PC-9 (cell line): ENCODE results near the gene ITGA8. TPM values are rescaled to one million over a fixed set of nuclear protein-coding genes. Genes with fewer than 3 reads are reported as not detected.

Experiments
- BruUV-seq: library from RNA; stranded (reverse); fragments of 400-500 nt; replicated peaks from 2 replicates; lab custom pipeline; 2021; lab: Mats Ljungman, UMichigan
- CTCF ChIA-PET: fragments of 300-600 bp; sonication (Branson Sonifier 250); formaldehyde crosslinking; loops from one replicate; lab custom pipeline; 2022; ENCODE audit warnings: antibody characterized with exemption; lab: Charles Lee
- POLR2A ChIA-PET: fragments of 300-600 bp; sonication (Branson Sonifier 250); formaldehyde crosslinking; loops from one replicate; lab custom pipeline; 2022; ENCODE audit warnings: antibody characterized with exemption; ENCODE audit not compliant: unreplicated experiment; lab: Charles Lee
- DNase-seq, 2 experiments: peaks; one replicate each; pipeline versions ENCODE4 v3.0.0 to v3.0.0-alpha.2; 2015 to 2022; ENCODE audit warnings: mixed read lengths in 1 of 2
- H2AFZ ChIP-seq: fragments of 200-600 bp; sonication (generic); 2 replicates; pipeline ENCODE4 v1.8.1; 2017; ENCODE audit warnings: antibody characterized with exemption
- H3F3A ChIP-seq: fragments of 200-600 bp; sonication (generic); 2 replicates; pipeline ENCODE4 v1.8.1; 2017; ENCODE audit warnings: antibody characterized with exemption, mild to moderate bottlenecking, low read depth; ENCODE audit not compliant: insufficient read depth
- H3K27ac ChIP-seq: fragments of 200-600 bp; sonication (generic); 2 replicates; pipeline ENCODE4 v1.6.1; 2016; ENCODE audit warnings: mixed run types
- H3K27me3 ChIP-seq: fragments of 200-600 bp; sonication (generic); 2 replicates; pipeline ENCODE4 v1.6.1; 2016; ENCODE audit warnings: low read depth, mixed run types; ENCODE audit not compliant: insufficient read depth
- H3K36me3 ChIP-seq: fragments of 200-600 bp; sonication (generic); 2 replicates; pipeline ENCODE4 v1.6.1; 2016; ENCODE audit warnings: low read depth, mixed run types
- H3K4me1 ChIP-seq: fragments of 200-600 bp; sonication (generic); replicated peaks from 2 replicates; pipeline ENCODE4 v1.6.1; 2016; ENCODE audit warnings: mixed run types; ENCODE audit not compliant: insufficient read depth
- H3K4me2 ChIP-seq: fragments of 200-600 bp; sonication (generic); 2 replicates; pipeline ENCODE4 v1.6.1; 2017; ENCODE audit warnings: mixed run types
- H3K4me3 ChIP-seq: fragments of 200-600 bp; sonication (generic); 2 replicates; pipeline ENCODE4 v1.6.1; 2016; ENCODE audit warnings: mixed run types
- H3K79me2 ChIP-seq: fragments of 200-600 bp; sonication (generic); 2 replicates; pipeline ENCODE4 v1.6.1; 2017; ENCODE audit warnings: low read depth, mixed run types
- H3K9me2 ChIP-seq: fragments of 200-600 bp; sonication (generic); 2 replicates; pipeline ENCODE4 v1.8.1; 2017; ENCODE audit warnings: mild to moderate bottlenecking; ENCODE audit not compliant: insufficient read depth
- H3K9me3 ChIP-seq: fragments of 200-600 bp; sonication (generic); 2 replicates; pipeline ENCODE4 v1.8.1; 2016; ENCODE audit warnings: low read depth; ENCODE audit not compliant: insufficient read depth
- H4K20me1 ChIP-seq: fragments of 200-600 bp; sonication (generic); 2 replicates; pipeline ENCODE4 v1.8.1; 2017; ENCODE audit not compliant: insufficient read depth
- EZH2 ChIP-seq: fragments of 200-600 bp; sonication (generic); IDR thresholded peaks from 2 replicates; pipeline ENCODE4 v1.8.0; 2017; ENCODE audit warnings: antibody characterized with exemption, low read depth
- intact Hi-C: fragments of 100-400 bp; cut with micrococcal nuclease; formaldehyde crosslinking; loops from one replicate; pipeline ENCODE4 v1.10.0; 2022; ENCODE audit not compliant: unreplicated experiment
- total RNA-seq: library from RNA; stranded (reverse); gene quantifications from 2 replicates; pipeline ENCODE4 v1.2.3, GENCODE V29; 2021
- TF ChIP-seq, protein P1 (sequence below): fragments of 200-600 bp; sonication (generic); conservative IDR thresholded peaks from 2 replicates; pipeline ENCODE4 v1.6.1; 2017; ENCODE audit warnings: mixed run types, antibody characterized with exemption, mild to moderate bottlenecking, moderate library complexity

ITGA8 gene
- total RNA-seq, 1 experiment from 2014 or later = not detected

DNA sequence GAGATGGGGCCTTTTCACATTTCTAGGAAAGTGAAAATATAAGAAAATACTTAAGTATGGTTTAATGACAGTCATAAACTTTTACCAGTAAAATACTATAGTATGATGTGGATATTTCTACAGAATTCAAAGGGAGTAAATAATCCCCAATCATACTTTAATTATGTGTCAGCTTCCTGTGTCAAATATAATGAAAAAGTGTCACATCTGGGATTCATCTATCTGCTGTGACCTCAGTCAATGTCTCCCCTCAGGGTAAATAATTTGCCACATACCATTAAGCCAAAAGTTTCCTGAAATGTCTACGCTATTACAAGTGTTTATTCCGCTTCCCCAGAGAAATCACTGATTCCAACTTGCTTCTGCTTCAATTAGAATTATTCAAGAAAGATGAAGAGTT lies 110.5 kb downstream of the ITGA8 start:
- Histone ChIP-seq H3K4me1 (no peaks in the 10 kb centered on the region), H3K9me2 (no peaks in the 10 kb centered on the region), H4K20me1 (no peaks in the 10 kb centered on the region), H3F3A (no peaks in the 10 kb centered on the region), H3K27ac (no peak overlapping the region), H2AFZ (no peak overlapping the region), H3K9me3 (no peaks in the 10 kb centered on the region), H3K36me3 (no peaks in the 10 kb centered on the region), H3K4me2 (no peak overlapping the region), H3K27me3 (peaks cover 37% of the 10 kb centered on the region), H3K79me2 (no peaks in the 10 kb centered on the region), H3K4me3 (no peak overlapping the region)
- no TSS peak for BruUV-seq
- intact Hi-C loops = no loop called here
- POLR2A ChIA-PET = no interaction called here
- CTCF ChIA-PET = no interaction called here
- TF ChIP-seq, protein P1, sequence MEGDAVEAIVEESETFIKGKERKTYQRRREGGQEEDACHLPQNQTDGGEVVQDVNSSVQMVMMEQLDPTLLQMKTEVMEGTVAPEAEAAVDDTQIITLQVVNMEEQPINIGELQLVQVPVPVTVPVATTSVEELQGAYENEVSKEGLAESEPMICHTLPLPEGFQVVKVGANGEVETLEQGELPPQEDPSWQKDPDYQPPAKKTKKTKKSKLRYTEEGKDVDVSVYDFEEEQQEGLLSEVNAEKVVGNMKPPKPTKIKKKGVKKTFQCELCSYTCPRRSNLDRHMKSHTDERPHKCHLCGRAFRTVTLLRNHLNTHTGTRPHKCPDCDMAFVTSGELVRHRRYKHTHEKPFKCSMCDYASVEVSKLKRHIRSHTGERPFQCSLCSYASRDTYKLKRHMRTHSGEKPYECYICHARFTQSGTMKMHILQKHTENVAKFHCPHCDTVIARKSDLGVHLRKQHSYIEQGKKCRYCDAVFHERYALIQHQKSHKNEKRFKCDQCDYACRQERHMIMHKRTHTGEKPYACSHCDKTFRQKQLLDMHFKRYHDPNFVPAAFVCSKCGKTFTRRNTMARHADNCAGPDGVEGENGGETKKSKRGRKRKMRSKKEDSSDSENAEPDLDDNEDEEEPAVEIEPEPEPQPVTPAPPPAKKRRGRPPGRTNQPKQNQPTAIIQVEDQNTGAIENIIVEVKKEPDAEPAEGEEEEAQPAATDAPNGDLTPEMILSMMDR = no peak
- no peak for TF ChIP-seq EZH2
- no peak for DNase-seq

DNA sequence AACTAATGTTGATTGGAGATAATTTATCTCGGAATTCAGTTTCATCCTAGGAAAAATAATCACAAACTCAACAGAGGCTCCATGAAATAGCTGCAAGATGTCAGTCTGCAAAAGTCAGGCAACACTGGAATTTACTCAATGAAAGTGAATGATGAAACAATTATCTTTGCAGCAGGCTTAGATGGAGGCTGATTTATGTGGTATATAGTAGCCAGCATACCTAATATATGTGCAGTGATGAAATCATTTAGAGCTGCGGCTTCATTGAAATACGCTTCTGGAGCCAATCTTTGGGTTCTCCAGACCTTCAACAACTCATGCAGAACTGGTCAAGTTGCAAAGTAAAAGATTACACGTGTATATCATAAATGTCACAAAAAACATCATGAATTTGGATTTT lies 113.3 kb downstream of the ITGA8 start:
- Histone ChIP-seq H3K4me1 (no peaks in the 10 kb centered on the region), H4K20me1 (no peaks in the 10 kb centered on the region), H3K4me2 (no peak overlapping the region), H3K9me3 (no peaks in the 10 kb centered on the region), H3K79me2 (no peaks in the 10 kb centered on the region), H3F3A (no peaks in the 10 kb centered on the region), H3K27me3 (peaks cover 34% of the 10 kb centered on the region), H2AFZ (no peak overlapping the region), H3K27ac (no peak overlapping the region), H3K4me3 (no peak overlapping the region), H3K36me3 (no peaks in the 10 kb centered on the region), H3K9me2 (no peaks in the 10 kb centered on the region)
- no TSS peak for BruUV-seq
- ChIA-PET POLR2A (no interaction called here), CTCF (no interaction called here)
- DNase-seq = no peak
- TF ChIP-seq, protein P1 = no peak
- no peak for TF ChIP-seq EZH2
- intact Hi-C loops = no loop called here

DNA sequence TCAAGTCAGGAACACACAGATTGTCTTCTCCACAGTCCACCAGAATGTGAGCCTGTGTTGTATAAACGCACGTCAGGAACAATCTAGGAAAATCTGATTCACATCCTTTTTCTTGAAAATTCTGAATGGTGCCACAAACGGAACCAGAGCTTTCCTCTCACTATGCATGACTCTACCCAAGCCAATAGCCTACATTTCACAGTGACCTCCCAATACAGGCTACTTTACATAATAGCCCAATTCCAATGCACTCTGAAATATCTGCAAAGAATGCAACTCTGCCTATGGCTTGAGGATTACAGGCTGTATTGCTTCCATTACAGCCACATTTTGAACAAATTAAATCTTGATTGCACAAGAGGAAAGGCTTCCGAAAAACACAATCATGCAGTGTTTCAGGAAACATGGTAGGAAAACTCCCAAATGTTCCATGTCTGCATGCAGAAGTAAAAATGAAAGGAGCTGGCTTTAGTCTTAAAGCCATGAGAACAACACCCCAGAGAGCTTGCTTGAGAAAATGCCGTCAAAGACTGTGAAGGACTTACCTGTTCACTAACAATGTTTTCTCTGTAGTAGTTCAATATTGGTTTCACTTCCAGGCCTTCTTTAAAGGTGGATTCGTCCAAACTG lies 113.9 kb downstream of the ITGA8 start:
- H3K79me2 ChIP-seq = no peaks in the 10 kb centered on the region
- no peak overlapping the region for H3K4me3 ChIP-seq
- ChIA-PET POLR2A (no interaction called here), CTCF (no interaction called here)
- no TSS peak for BruUV-seq
- intact Hi-C loops = no loop called here
- H2AFZ ChIP-seq = no peak overlapping the region
- H3F3A ChIP-seq = no peaks in the 10 kb centered on the region
- TF ChIP-seq, protein P1 = no peak
- TF ChIP-seq EZH2 = no peak
- no peaks in the 10 kb centered on the region for H3K9me2 ChIP-seq
- H3K4me1 ChIP-seq = no peaks in the 10 kb centered on the region
- H3K27me3 ChIP-seq = peaks cover 34% of the 10 kb centered on the region
- no peaks in the 10 kb centered on the region for H4K20me1 ChIP-seq
- H3K9me3 ChIP-seq = no peaks in the 10 kb centered on the region
- no peaks in the 10 kb centered on the region for H3K36me3 ChIP-seq
- H3K27ac ChIP-seq = no peak overlapping the region
- no peak overlapping the region for H3K4me2 ChIP-seq
- no peak for DNase-seq
